ENCODE measurements around the gene PHF2.

Gene PHF2

DNA sequence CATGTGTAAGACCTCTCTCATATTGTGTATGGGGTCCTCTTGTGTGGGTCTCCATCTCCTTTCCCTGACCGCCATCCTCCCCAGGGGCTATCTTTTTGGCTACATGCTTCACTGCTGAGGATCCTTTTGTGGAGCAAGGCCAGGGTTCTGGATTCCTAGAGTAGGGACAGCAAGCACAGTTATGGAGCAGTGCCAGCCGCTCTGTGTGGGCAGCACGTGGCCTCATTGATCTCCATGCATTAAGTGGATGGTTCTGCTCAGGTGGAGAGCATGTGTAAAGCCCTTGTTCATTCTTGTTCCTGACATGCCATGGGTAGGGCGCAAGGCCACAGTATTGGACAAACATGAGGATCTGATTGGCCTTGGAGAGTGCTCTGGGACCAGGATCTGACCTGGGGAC is 8.9 kb downstream of the PHF2 start:
- peak overlapping the region; percentile 21 for H3K4ac ChIP-seq (ENCODE audit: low read depth, low read length)
- H3K9ac ChIP-seq (ENCODE audit: low read length) = no peak overlapping the region
- no CpG with 5 or more reads among the region's 4 CpGs for WGBS (ENCODE audit: extremely low coverage, insufficient coverage, insufficient read length)
- peaks cover 10 to 21% of the 10 kb centered on the region in 2 experiments for H3K4me1 ChIP-seq (ENCODE audit: control insufficient read depth in 1 of 2, insufficient read depth in 2 of 2, low read length in 2 of 2)
- DNase-seq = no peak
- no peak overlapping the region for H4K12ac ChIP-seq (ENCODE audit: low read depth, low read length)
- no peak overlapping the region for H2AFZ ChIP-seq (ENCODE audit: insufficient read depth, low read length, poor library complexity)
- H3K27me3 ChIP-seq (ENCODE audit: insufficient read depth, low read length) = no peaks in the 10 kb centered on the region
- H3K36me3 ChIP-seq (ENCODE audit: control insufficient read depth in 1 of 2, insufficient read depth in 2 of 2, low read length in 2 of 2) = no peaks in the 10 kb centered on the region
- H3K18ac ChIP-seq (ENCODE audit: low read length) = no peak overlapping the region
- H3K79me1 ChIP-seq (ENCODE audit: low read length) = no peaks in the 10 kb centered on the region
- H3K9me3 ChIP-seq (ENCODE audit: insufficient read depth, low read depth, low read length) = peaks cover 4% of the 10 kb centered on the region
- H3K27ac ChIP-seq (ENCODE audit: low read depth, low read length) = no peak overlapping the region
- no peak overlapping the region for H4K8ac ChIP-seq (ENCODE audit: low read depth, low read length)
- no peak overlapping the region for H3K4me3 ChIP-seq (ENCODE audit: low read depth, low read length)
- no peak overlapping the region for H2BK120ac ChIP-seq (ENCODE audit: insufficient read depth, low read length, poor library complexity)
- H3K4me2 ChIP-seq (ENCODE audit: low read length) = no peak overlapping the region
- H3K14ac ChIP-seq (ENCODE audit: low read length) = no peak overlapping the region
- no peak overlapping the region for H3K23ac ChIP-seq (ENCODE audit: low read length)
- H3K79me2 ChIP-seq (ENCODE audit: control insufficient read depth, insufficient read depth, low read length, poor library complexity) = peaks cover 4% of the 10 kb centered on the region
- no peak overlapping the region for H2AK5ac ChIP-seq (ENCODE audit: low read length)
- H4K91ac ChIP-seq (ENCODE audit: low read depth, low read length) = no peak overlapping the region
- no peak overlapping the region for H2BK5ac ChIP-seq (ENCODE audit: low read depth, low read length, poor library complexity)
- H2BK12ac ChIP-seq (ENCODE audit: low read length) = no peak overlapping the region

DNA sequence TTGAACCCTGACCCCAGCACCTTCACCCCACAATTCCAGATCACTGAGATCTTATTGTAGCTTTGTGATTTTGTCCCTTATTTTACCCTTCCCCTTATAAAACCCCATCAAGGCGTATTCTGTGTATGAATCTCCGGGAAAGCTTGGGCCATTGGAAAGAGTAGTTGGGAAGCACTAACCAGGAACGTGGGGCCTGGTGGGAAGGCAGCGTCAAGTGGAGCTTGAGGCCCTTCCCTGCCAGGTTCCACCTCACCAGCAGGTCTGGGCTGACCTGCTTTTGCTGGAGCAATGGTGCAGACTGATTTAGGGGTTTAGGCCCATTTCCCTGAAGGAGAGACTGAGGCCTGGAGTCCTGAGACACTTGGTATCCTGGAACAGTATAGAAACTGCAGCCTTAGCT is 9.3 kb downstream of the PHF2 start:
- Histone ChIP-seq H3K14ac (ENCODE audit: low read length) (no peak overlapping the region), H4K8ac (ENCODE audit: low read depth, low read length) (no peak overlapping the region), H2AFZ (ENCODE audit: insufficient read depth, low read length, poor library complexity) (no peak overlapping the region), H2BK12ac (ENCODE audit: low read length) (no peak overlapping the region), H2AK5ac (ENCODE audit: low read length) (no peak overlapping the region), H3K18ac (ENCODE audit: low read length) (no peak overlapping the region), H3K27me3 (ENCODE audit: insufficient read depth, low read length) (no peaks in the 10 kb centered on the region), H3K23ac (ENCODE audit: low read length) (no peak overlapping the region), H3K4me1 (ENCODE audit: control insufficient read depth in 1 of 2, insufficient read depth in 2 of 2, low read length in 2 of 2) (peaks cover 9 to 19% of the 10 kb centered on the region in 2 experiments), H3K4me3 (ENCODE audit: low read depth, low read length) (no peak overlapping the region), H3K27ac (ENCODE audit: low read depth, low read length) (no peak overlapping the region), H3K4me2 (ENCODE audit: low read length) (no peak overlapping the region), H3K9me3 (ENCODE audit: insufficient read depth, low read depth, low read length) (peaks cover 4% of the 10 kb centered on the region), H3K36me3 (ENCODE audit: control insufficient read depth in 1 of 2, insufficient read depth in 2 of 2, low read length in 2 of 2) (no peaks in the 10 kb centered on the region), H3K79me2 (ENCODE audit: control insufficient read depth, insufficient read depth, low read length, poor library complexity) (peaks cover 4% of the 10 kb centered on the region), H2BK120ac (ENCODE audit: insufficient read depth, low read length, poor library complexity) (no peak overlapping the region), H4K91ac (ENCODE audit: low read depth, low read length) (no peak overlapping the region), H2BK5ac (ENCODE audit: low read depth, low read length, poor library complexity) (no peak overlapping the region), H3K4ac (ENCODE audit: low read depth, low read length) (no peak overlapping the region), H3K79me1 (ENCODE audit: low read length) (no peaks in the 10 kb centered on the region), H4K12ac (ENCODE audit: low read depth, low read length) (no peak overlapping the region), H3K9ac (ENCODE audit: low read length) (no peak overlapping the region)
- no CpG with 5 or more reads among the region's 4 CpGs for WGBS (ENCODE audit: extremely low coverage, insufficient coverage, insufficient read length)
- no peak for DNase-seq

DNA sequence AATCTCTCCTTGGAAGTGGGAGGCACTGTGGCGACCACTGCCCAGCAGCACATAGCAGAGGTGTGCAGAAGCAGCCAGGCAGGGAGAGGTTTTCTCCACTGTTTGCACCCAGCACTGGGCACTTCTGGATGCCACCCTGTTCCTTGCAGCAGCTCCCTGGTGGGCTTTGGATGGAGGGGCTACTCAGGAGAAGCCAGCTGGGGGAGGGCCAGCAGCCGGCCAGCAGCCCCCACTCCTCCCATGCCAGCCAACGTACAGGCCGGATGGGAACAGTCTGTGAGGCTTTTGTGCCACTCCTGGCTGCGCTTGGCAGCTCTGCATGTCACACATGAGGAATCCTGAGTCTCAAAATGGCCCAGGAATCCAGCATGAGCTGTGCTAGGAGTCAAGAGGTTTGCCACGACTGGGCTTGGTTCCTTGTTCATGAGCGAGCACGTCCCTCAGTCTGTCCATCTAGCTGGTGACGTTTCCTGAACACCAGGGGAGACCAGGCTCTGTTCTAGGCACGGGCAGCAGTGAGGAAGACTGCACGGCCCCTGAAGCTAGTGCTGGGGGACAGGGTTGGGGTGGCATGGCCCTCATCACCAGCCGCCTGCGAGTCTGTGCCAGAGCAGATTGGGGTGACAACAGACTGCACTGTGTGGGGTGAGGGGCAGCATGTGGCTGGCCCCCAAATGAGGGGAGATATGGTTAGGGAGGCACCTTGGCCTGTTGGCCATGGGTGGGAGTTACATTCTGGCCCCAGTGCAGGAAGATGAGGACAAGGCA is 10.1 kb downstream of the PHF2 start:
- Histone ChIP-seq H3K9ac (ENCODE audit: low read length) (no peak overlapping the region), H2BK120ac (ENCODE audit: insufficient read depth, low read length, poor library complexity) (no peak overlapping the region), H2BK5ac (ENCODE audit: low read depth, low read length, poor library complexity) (no peak overlapping the region), H2BK12ac (ENCODE audit: low read length) (no peak overlapping the region), H4K8ac (ENCODE audit: low read depth, low read length) (no peak overlapping the region), H3K4me2 (ENCODE audit: low read length) (no peak overlapping the region), H3K9me3 (ENCODE audit: insufficient read depth, low read depth, low read length) (peaks cover 4% of the 10 kb centered on the region), H3K36me3 (ENCODE audit: control insufficient read depth in 1 of 2, insufficient read depth in 2 of 2, low read length in 2 of 2) (no peaks in the 10 kb centered on the region), H2AFZ (ENCODE audit: insufficient read depth, low read length, poor library complexity) (no peak overlapping the region), H3K4me3 (ENCODE audit: low read depth, low read length) (no peak overlapping the region), H3K79me2 (ENCODE audit: control insufficient read depth, insufficient read depth, low read length, poor library complexity) (no peaks in the 10 kb centered on the region), H3K23ac (ENCODE audit: low read length) (no peak overlapping the region), H3K4me1 (ENCODE audit: control insufficient read depth in 1 of 2, insufficient read depth in 2 of 2, low read length in 2 of 2) (peaks cover 6 to 15% of the 10 kb centered on the region in 2 experiments), H2AK5ac (ENCODE audit: low read length) (no peak overlapping the region), H3K4ac (ENCODE audit: low read depth, low read length) (no peak overlapping the region), H3K14ac (ENCODE audit: low read length) (no peak overlapping the region), H4K12ac (ENCODE audit: low read depth, low read length) (no peak overlapping the region), H3K27ac (ENCODE audit: low read depth, low read length) (no peak overlapping the region), H3K27me3 (ENCODE audit: insufficient read depth, low read length) (no peaks in the 10 kb centered on the region), H3K79me1 (ENCODE audit: low read length) (no peaks in the 10 kb centered on the region), H4K91ac (ENCODE audit: low read depth, low read length) (no peak overlapping the region), H3K18ac (ENCODE audit: low read length) (no peak overlapping the region)
- no CpG with 5 or more reads among the region's 13 CpGs for WGBS (ENCODE audit: extremely low coverage, insufficient coverage, insufficient read length)
- DNase-seq = no peak

DNA sequence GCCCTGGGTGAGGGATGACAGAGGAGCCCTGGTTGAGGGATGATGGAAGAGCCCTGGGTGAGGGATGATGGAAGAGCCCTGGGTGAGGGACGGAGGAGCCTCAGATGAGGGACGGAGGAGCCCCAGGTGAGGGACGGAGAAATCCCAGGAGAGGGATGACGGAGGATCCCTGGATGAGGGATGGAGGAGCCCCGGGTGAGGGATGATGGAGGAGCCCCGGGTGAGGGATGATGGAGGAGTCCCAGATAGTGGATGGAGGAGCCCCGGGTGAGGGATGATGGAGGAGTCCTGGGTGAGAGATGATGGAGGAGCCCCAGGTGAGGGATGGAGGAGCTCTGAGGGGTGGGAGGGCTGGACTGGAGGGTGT is 10.9 kb downstream of the PHF2 start:
- Histone ChIP-seq H3K14ac (ENCODE audit: low read length) (no peak overlapping the region), H3K4me3 (ENCODE audit: low read depth, low read length) (no peak overlapping the region), H3K79me1 (ENCODE audit: low read length) (no peaks in the 10 kb centered on the region), H3K36me3 (ENCODE audit: control insufficient read depth in 1 of 2, insufficient read depth in 2 of 2, low read length in 2 of 2) (no peaks in the 10 kb centered on the region), H3K79me2 (ENCODE audit: control insufficient read depth, insufficient read depth, low read length, poor library complexity) (no peaks in the 10 kb centered on the region), H2BK5ac (ENCODE audit: low read depth, low read length, poor library complexity) (no peak overlapping the region), H3K9ac (ENCODE audit: low read length) (no peak overlapping the region), H3K27me3 (ENCODE audit: insufficient read depth, low read length) (no peaks in the 10 kb centered on the region), H2BK120ac (ENCODE audit: insufficient read depth, low read length, poor library complexity) (no peak overlapping the region), H4K8ac (ENCODE audit: low read depth, low read length) (no peak overlapping the region), H3K9me3 (ENCODE audit: insufficient read depth, low read depth, low read length) (peaks cover 4% of the 10 kb centered on the region), H2AK5ac (ENCODE audit: low read length) (no peak overlapping the region), H2BK12ac (ENCODE audit: low read length) (no peak overlapping the region), H4K91ac (ENCODE audit: low read depth, low read length) (no peak overlapping the region), H4K12ac (ENCODE audit: low read depth, low read length) (no peak overlapping the region), H3K23ac (ENCODE audit: low read length) (no peak overlapping the region), H3K18ac (ENCODE audit: low read length) (no peak overlapping the region), H2AFZ (ENCODE audit: insufficient read depth, low read length, poor library complexity) (no peak overlapping the region), H3K4ac (ENCODE audit: low read depth, low read length) (no peak overlapping the region), H3K27ac (ENCODE audit: low read depth, low read length) (no peak overlapping the region), H3K4me1 (ENCODE audit: control insufficient read depth in 1 of 2, insufficient read depth in 2 of 2, low read length in 2 of 2) (peaks cover 6 to 15% of the 10 kb centered on the region in 2 experiments), H3K4me2 (ENCODE audit: low read length) (no peak overlapping the region)
- no peak for DNase-seq
- no CpG with 5 or more reads among the region's 7 CpGs for WGBS (ENCODE audit: extremely low coverage, insufficient coverage, insufficient read length)
